Mesenchymal stem cell (in vitro differentiated cells and primary cell): Measurements from ENCODE around the gene NPNT.

Experiments used
- DNase-seq: peaks from one replicate; pipeline ENCODE4 v3.0.0-alpha.2; 2013
- H2AFZ ChIP-seq: one replicate; pipeline ENCODE4 v1.6.1; 2013; ENCODE audit warnings: low read depth, mild to moderate bottlenecking, control low read depth, inconsistent platforms, low read length, moderate library complexity
- H2AK5ac ChIP-seq: 2 replicates; pipeline ENCODE4 v1.6.1; 2013; ENCODE audit warnings: low read length, moderate library complexity, mild to moderate bottlenecking, inconsistent platforms; ENCODE audit not compliant: severe bottlenecking
- H2BK120ac ChIP-seq: one replicate; pipeline ENCODE4 v1.6.1; 2013; ENCODE audit warnings: low read depth, mild to moderate bottlenecking, inconsistent platforms, low read length, moderate library complexity
- H2BK12ac ChIP-seq, 2 experiments: one replicate each; pipeline ENCODE4 v1.6.1; 2013; ENCODE audit warnings: inconsistent platforms in 2 of 2, low read length in 2 of 2, mild to moderate bottlenecking in 2 of 2, moderate library complexity in 2 of 2, control low read depth in 1 of 2
- H2BK15ac ChIP-seq: one replicate; pipeline ENCODE4 v1.6.1; 2013; ENCODE audit warnings: mild to moderate bottlenecking, low read depth, inconsistent platforms; ENCODE audit not compliant: poor library complexity, severe bottlenecking
- H2BK5ac ChIP-seq: 2 replicates; pipeline ENCODE4 v1.6.1; 2013; ENCODE audit warnings: low read depth, mild to moderate bottlenecking, low read length, control low read depth, inconsistent platforms; ENCODE audit not compliant: poor library complexity, severe bottlenecking
- H3K14ac ChIP-seq, 2 experiments: one replicate each; pipeline ENCODE4 v1.6.1; 2013; ENCODE audit warnings: inconsistent platforms in 2 of 2, low read length in 2 of 2, control low read depth in 1 of 2, mild to moderate bottlenecking in 1 of 2, moderate library complexity in 1 of 2
- H3K18ac ChIP-seq, 2 experiments: one replicate each; pipeline ENCODE4 v1.6.1; 2013; ENCODE audit warnings: inconsistent platforms in 2 of 2, low read length in 2 of 2, control low read depth in 1 of 2, low read depth in 1 of 2, mild to moderate bottlenecking in 1 of 2
- H3K23ac ChIP-seq, 2 experiments: one replicate each; pipeline ENCODE4 v1.6.1; 2013; ENCODE audit warnings: inconsistent platforms in 2 of 2, low read length in 2 of 2, mild to moderate bottlenecking in 2 of 2, moderate library complexity in 2 of 2, control low read depth in 1 of 2
- H3K27ac ChIP-seq: 2 replicates; pipeline ENCODE4 v1.5.1; 2013; ENCODE audit warnings: mild to moderate bottlenecking, moderate library complexity, low read length, control low read depth, inconsistent platforms; ENCODE audit not compliant: poor library complexity, severe bottlenecking
- H3K27me3 ChIP-seq, 2 experiments: 2 replicates each; pipeline versions ENCODE4 v1.6.1 to v1.7.0; 2013; ENCODE audit warnings: low read length in 2 of 2, mild to moderate bottlenecking in 2 of 2, moderate library complexity in 2 of 2, control low read depth in 1 of 2, inconsistent platforms in 1 of 2; ENCODE audit not compliant: control insufficient read depth in 1 of 2, insufficient read depth in 1 of 2
- H3K36me3 ChIP-seq, 2 experiments: 2 replicates each; pipeline versions ENCODE4 v1.6.1 to v1.7.0; 2013; ENCODE audit warnings: low read length in 2 of 2, control low read depth in 1 of 2, inconsistent platforms in 1 of 2, low read depth in 1 of 2, mild to moderate bottlenecking in 1 of 2; ENCODE audit not compliant: insufficient read depth in 2 of 2, control insufficient read depth in 1 of 2
- H3K4ac ChIP-seq, 2 experiments: one replicate each; pipeline ENCODE4 v1.6.1; 2013; ENCODE audit warnings: inconsistent platforms in 2 of 2, low read length in 2 of 2, mild to moderate bottlenecking in 2 of 2, moderate library complexity in 2 of 2, control low read depth in 1 of 2, low read depth in 1 of 2
- H3K4me1 ChIP-seq: 2 replicates; pipeline ENCODE4 v1.6.1; 2013; ENCODE audit warnings: low read depth, low read length, control low read depth; ENCODE audit not compliant: control insufficient read depth, insufficient read depth
- H3K4me2 ChIP-seq: 2 replicates; pipeline ENCODE4 v1.6.1; 2013; ENCODE audit warnings: low read length, mild to moderate bottlenecking, inconsistent platforms; ENCODE audit not compliant: poor library complexity, severe bottlenecking
- H3K4me3 ChIP-seq, 2 experiments: 2 replicates each; pipeline versions ENCODE4 v1.5.1 to v1.7.0; 2013; ENCODE audit warnings: low read length in 2 of 2, mild to moderate bottlenecking in 2 of 2, control low read depth in 1 of 2, low read depth in 1 of 2; ENCODE audit not compliant: insufficient read depth in 1 of 2
- H3K79me1 ChIP-seq: replicated peaks from 2 replicates; pipeline ENCODE4 v1.6.1; 2013; ENCODE audit warnings: mild to moderate bottlenecking, control low read depth, low read length, inconsistent platforms; ENCODE audit not compliant: poor library complexity, severe bottlenecking
- H3K9ac ChIP-seq: 2 replicates; pipeline ENCODE4 v1.7.0; 2013; ENCODE audit warnings: mild to moderate bottlenecking, low read length, moderate library complexity
- H3K9me3 ChIP-seq: 2 replicates; pipeline ENCODE4 v1.7.0; 2013; ENCODE audit warnings: mild to moderate bottlenecking, low read length; ENCODE audit not compliant: control insufficient read depth
- H4K8ac ChIP-seq: one replicate; pipeline ENCODE4 v1.6.1; 2013; ENCODE audit warnings: inconsistent platforms, mild to moderate bottlenecking, low read length, moderate library complexity
- H4K91ac ChIP-seq: one replicate; pipeline ENCODE4 v1.6.1; 2013; ENCODE audit warnings: mild to moderate bottlenecking, low read length, inconsistent platforms
- WGBS: methylation state at CpG from one replicate; pipeline ENCODE4 v1.1.7; 2013; ENCODE audit warnings: mixed read lengths; 5-methylcytosine and 5-hydroxymethylcytosine counted together

NPNT gene

DNA sequence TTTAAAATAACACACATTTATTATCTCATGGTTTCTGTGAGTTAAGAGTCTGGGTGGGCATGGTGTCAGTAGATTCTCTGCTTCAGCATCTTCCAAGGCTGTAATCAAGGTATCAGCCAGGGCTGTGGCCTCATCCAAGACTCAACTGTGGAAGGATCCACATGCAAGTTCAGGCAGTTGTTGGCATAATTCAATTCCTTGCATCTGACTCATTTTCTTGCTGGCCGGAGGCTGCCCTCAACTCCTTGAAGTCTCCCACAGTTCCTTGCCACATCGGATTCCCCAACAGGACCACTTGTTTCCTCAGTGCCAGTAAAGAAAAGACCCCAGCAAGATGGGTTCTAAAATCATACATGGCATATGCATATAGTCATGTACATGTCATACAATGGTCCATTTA lies 93.4 kb downstream of the NPNT start:
- Histone ChIP-seq H3K4me1 (peaks cover 10% of the 10 kb centered on the region), H2BK12ac (no peak overlapping the region), H3K23ac (no peak overlapping the region), H3K14ac (no peak overlapping the region), H2BK15ac (no peak overlapping the region), H3K79me1 (no peaks in the 10 kb centered on the region), H3K27me3 (no peaks in the 10 kb centered on the region), H3K36me3 (no peaks in the 10 kb centered on the region), H2AFZ (no peak overlapping the region), H4K91ac (peak overlapping the region; percentile 18), H2AK5ac (no peak overlapping the region), H3K4me3 (no peak overlapping the region), H3K27ac (no peak overlapping the region), H3K18ac (no peak overlapping the region), H3K4ac (no peak overlapping the region), H3K9me3 (peaks cover 8% of the 10 kb centered on the region), H3K9ac (no peak overlapping the region), H4K8ac (no peak overlapping the region), H3K4me2 (no peak overlapping the region), H2BK5ac (no peak overlapping the region), H2BK120ac (no peak overlapping the region)
- DNase-seq = no peak
- 43% methylated on average over 2 of the region's 2 CpGs for WGBS

DNA sequence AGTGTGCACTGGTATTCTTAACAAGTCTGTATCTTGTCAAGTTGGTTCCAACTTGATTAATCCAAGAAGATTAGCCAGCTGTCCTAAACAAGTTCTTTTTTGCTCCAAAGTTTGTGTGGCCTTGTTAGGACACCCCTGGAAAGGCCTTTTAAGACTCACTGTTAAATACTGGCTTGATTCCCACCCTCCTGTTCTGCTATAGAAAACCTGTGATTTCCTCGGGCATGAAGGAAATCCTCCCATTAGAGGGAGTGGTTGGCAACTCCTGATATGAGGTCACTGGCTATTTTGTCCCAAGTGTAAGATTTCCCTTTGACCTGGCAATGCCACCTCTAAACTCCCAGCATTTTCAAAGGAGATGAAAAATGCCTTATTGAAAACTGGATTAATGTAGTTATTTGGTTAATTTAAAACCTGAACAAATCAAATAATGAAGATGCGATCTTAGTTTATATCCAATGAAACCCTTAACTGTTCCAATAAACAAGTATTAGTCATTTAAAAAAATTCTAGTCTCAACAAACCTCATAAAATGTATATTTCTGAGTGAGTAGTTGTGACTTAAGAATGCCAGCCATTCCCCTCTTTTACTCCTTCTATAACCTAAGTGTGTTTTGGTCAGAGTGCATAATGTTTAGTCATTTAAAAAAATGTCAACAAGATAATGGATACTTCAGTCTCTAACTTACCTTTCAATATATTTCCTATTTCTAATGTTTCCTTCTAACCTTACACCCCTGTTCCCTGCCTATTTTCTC lies 94.4 kb downstream of the NPNT start:
- H3K4me2 ChIP-seq = no peak overlapping the region
- no peaks in the 10 kb centered on the region for H3K27me3 ChIP-seq
- H3K14ac ChIP-seq = no peak overlapping the region
- no peaks in the 10 kb centered on the region for H3K79me1 ChIP-seq
- no peaks in the 10 kb centered on the region for H3K36me3 ChIP-seq
- H3K27ac ChIP-seq = no peak overlapping the region
- no peak overlapping the region for H4K91ac ChIP-seq
- H2AK5ac ChIP-seq = peak overlapping the region; percentile 78
- H3K9me3 ChIP-seq = peaks cover 8% of the 10 kb centered on the region
- WGBS = 78% methylated on average over 1 of the region's 2 CpGs
- H2BK5ac ChIP-seq = no peak overlapping the region
- no peak overlapping the region for H3K4ac ChIP-seq
- H2BK15ac ChIP-seq = no peak overlapping the region
- peaks cover 12% of the 10 kb centered on the region for H3K4me1 ChIP-seq
- no peak overlapping the region for H2BK120ac ChIP-seq
- no peak overlapping the region for H3K23ac ChIP-seq
- H3K9ac ChIP-seq = no peak overlapping the region
- no peak overlapping the region for H3K4me3 ChIP-seq
- H2BK12ac ChIP-seq = no peak overlapping the region
- DNase-seq = no peak
- H4K8ac ChIP-seq = no peak overlapping the region
- no peak overlapping the region for H2AFZ ChIP-seq
- H3K18ac ChIP-seq = no peak overlapping the region

DNA sequence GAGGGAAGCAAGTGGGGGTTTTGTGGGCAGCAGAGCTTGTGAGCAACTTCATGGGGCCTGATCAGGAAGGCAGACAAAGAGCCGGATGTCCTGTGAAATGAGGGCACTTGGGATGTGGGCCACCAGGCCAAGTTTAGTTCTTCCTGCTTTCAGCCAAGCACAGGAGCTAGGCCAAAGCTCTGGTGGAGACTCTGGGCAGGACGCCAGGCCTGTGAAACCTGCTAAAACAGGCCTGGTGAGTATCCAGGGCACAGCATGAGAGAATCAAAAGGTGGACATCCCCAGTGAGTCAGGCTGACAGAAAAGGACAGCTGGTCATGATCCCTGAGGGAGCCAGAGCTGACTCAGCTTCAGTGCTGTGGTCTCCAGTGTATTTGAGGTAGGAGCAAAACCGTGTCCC lies 95.7 kb downstream of the NPNT start:
- peak overlapping the region; percentile 98 for H2AK5ac ChIP-seq
- H3K4me1 ChIP-seq = peaks cover 13% of the 10 kb centered on the region
- WGBS = 75% methylated on average over 3 of the region's 3 CpGs
- no peak overlapping the region for H2BK15ac ChIP-seq
- H3K4ac ChIP-seq = peak overlapping the region in 1 of 2 experiments; percentile 57
- peak overlapping the region; percentile 53 for H3K27ac ChIP-seq
- DNase-seq = peak; percentile 79
- H4K91ac ChIP-seq = no peak overlapping the region
- no peak overlapping the region for H4K8ac ChIP-seq
- peak overlapping the region in 1 of 2 experiments; percentile 30 for H3K18ac ChIP-seq
- no peak overlapping the region for H2BK5ac ChIP-seq
- no peak overlapping the region for H3K4me2 ChIP-seq
- no peak overlapping the region for H2BK120ac ChIP-seq
- H3K14ac ChIP-seq = no peak overlapping the region
- peak overlapping the region in 1 of 2 experiments; percentile 47 for H2BK12ac ChIP-seq
- H3K9ac ChIP-seq = no peak overlapping the region
- H3K79me1 ChIP-seq = no peaks in the 10 kb centered on the region
- H3K9me3 ChIP-seq = peaks cover 8% of the 10 kb centered on the region
- H3K4me3 ChIP-seq = no peak overlapping the region
- no peak overlapping the region for H2AFZ ChIP-seq
- no peaks in the 10 kb centered on the region for H3K27me3 ChIP-seq
- H3K36me3 ChIP-seq = no peaks in the 10 kb centered on the region
- no peak overlapping the region for H3K23ac ChIP-seq

DNA sequence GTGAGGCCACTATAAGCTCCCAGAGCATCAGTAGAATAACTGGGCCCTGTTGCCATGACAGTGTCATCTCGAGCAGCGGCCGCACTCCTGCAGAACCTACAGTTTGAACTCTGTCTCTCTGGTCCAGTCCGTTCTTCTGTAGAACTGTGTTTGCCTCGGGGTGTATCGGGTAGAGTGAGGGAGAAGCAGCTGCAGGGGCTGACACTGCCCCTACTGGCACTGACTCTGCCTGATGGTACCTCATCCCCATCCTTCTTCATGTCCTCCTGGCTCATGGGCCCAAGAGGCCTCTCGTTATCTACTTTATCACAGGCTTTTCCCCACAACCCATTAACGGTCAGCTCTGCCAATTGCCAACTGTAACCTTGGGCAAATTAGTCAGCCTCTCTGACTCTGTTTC lies 96.5 kb downstream of the NPNT start:
- Histone ChIP-seq H3K4me2 (no peak overlapping the region), H3K23ac (no peak overlapping the region), H3K18ac (peak overlapping the region in 1 of 2 experiments; percentile 56), H3K36me3 (no peaks in the 10 kb centered on the region), H2AK5ac (peak overlapping the region; percentile 98), H4K8ac (no peak overlapping the region), H3K4ac (no peak overlapping the region), H4K91ac (no peak overlapping the region), H3K14ac (no peak overlapping the region), H2BK120ac (no peak overlapping the region), H2AFZ (no peak overlapping the region), H3K27me3 (no peaks in the 10 kb centered on the region), H3K4me3 (no peak overlapping the region), H3K79me1 (no peaks in the 10 kb centered on the region), H3K9ac (no peak overlapping the region), H3K4me1 (peaks cover 14% of the 10 kb centered on the region), H2BK15ac (no peak overlapping the region), H2BK5ac (peak overlapping the region; percentile 93), H3K27ac (peak overlapping the region; percentile 63), H3K9me3 (peaks cover 8% of the 10 kb centered on the region), H2BK12ac (peak overlapping the region in 1 of 2 experiments; percentile 72)
- no peak for DNase-seq
- 98% methylated on average over 8 of the region's 8 CpGs for WGBS
